ENCODE measurements around the gene RBL2. TPM values are rescaled to one million over a fixed set of nuclear protein-coding genes. Genes with fewer than 3 reads are reported as not detected.

RBL2 gene
- total and polyA plus RNA-seq, 2 of the 13 experiments (the other 11 are each of a cell fraction or from before 2014, with no cell fraction given), result 41.2 to 60.9 TPM

- TF ChIP-seq, protein P1, sequence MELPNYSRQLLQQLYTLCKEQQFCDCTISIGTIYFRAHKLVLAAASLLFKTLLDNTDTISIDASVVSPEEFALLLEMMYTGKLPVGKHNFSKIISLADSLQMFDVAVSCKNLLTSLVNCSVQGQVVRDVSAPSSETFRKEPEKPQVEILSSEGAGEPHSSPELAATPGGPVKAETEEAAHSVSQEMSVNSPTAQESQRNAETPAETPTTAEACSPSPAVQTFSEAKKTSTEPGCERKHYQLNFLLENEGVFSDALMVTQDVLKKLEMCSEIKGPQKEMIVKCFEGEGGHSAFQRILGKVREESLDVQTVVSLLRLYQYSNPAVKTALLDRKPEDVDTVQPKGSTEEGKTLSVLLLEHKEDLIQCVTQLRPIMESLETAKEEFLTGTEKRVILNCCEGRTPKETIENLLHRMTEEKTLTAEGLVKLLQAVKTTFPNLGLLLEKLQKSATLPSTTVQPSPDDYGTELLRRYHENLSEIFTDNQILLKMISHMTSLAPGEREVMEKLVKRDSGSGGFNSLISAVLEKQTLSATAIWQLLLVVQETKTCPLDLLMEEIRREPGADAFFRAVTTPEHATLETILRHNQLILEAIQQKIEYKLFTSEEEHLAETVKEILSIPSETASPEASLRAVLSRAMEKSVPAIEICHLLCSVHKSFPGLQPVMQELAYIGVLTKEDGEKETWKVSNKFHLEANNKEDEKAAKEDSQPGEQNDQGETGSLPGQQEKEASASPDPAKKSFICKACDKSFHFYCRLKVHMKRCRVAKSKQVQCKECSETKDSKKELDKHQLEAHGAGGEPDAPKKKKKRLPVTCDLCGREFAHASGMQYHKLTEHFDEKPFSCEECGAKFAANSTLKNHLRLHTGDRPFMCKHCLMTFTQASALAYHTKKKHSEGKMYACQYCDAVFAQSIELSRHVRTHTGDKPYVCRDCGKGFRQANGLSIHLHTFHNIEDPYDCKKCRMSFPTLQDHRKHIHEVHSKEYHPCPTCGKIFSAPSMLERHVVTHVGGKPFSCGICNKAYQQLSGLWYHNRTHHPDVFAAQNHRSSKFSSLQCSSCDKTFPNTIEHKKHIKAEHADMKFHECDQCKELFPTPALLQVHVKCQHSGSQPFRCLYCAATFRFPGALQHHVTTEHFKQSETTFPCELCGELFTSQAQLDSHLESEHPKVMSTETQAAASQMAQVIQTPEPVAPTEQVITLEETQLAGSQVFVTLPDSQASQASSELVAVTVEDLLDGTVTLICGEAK (IDR thresholded peaks at IDR 0.05), result no peak
- TF ChIP-seq, protein P1 (CRISPR knock-in tag; IDR thresholded peaks at IDR 0.05), result peak; percentile 19
- no peak; the same call in 1 of the 2 replicates for TF ChIP-seq TEF (CRISPR knock-in tag; IDR thresholded peaks at IDR 0.05)
- no peak for TF ChIP-seq RARA (CRISPR knock-in tag; IDR thresholded peaks at IDR 0.05)
- TF ChIP-seq, protein P2, sequence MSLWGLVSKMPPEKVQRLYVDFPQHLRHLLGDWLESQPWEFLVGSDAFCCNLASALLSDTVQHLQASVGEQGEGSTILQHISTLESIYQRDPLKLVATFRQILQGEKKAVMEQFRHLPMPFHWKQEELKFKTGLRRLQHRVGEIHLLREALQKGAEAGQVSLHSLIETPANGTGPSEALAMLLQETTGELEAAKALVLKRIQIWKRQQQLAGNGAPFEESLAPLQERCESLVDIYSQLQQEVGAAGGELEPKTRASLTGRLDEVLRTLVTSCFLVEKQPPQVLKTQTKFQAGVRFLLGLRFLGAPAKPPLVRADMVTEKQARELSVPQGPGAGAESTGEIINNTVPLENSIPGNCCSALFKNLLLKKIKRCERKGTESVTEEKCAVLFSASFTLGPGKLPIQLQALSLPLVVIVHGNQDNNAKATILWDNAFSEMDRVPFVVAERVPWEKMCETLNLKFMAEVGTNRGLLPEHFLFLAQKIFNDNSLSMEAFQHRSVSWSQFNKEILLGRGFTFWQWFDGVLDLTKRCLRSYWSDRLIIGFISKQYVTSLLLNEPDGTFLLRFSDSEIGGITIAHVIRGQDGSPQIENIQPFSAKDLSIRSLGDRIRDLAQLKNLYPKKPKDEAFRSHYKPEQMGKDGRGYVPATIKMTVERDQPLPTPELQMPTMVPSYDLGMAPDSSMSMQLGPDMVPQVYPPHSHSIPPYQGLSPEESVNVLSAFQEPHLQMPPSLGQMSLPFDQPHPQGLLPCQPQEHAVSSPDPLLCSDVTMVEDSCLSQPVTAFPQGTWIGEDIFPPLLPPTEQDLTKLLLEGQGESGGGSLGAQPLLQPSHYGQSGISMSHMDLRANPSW (CRISPR knock-in tag; IDR thresholded peaks at IDR 0.05; ENCODE audit: borderline replicate concordance), result no peak
- peak; percentile 81 for TF ChIP-seq BRD4 (CRISPR knock-in tag; IDR thresholded peaks at IDR 0.05)
- TF ChIP-seq, protein P3, sequence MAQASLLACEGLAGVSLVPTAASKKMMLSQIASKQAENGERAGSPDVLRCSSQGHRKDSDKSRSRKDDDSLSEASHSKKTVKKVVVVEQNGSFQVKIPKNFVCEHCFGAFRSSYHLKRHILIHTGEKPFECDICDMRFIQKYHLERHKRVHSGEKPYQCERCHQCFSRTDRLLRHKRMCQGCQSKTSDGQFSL (CRISPR knock-in tag; IDR thresholded peaks at IDR 0.05), result peak; percentile 80; the same call in 1 of the 2 replicates
- no peak for TF ChIP-seq DZIP1 (CRISPR knock-in tag; IDR thresholded peaks at IDR 0.05)
- TF ChIP-seq TAF15 (IDR thresholded peaks at IDR 0.05; ENCODE audit: low read depth, low read length, poor library complexity, severe bottlenecking), result peak; percentile 39
- TF ChIP-seq ZNF557 (CRISPR knock-in tag; IDR thresholded peaks at IDR 0.05), result peak; percentile 24; the same call in 1 of the 2 replicates
These were observed at the start of gene RBL2 (continued) for GRCh38 chr16:53434377-53435065.

Measured in HepG2 (cell line).